ENCODE results near the gene OBSCN. TPM values are rescaled to one million over a fixed set of nuclear protein-coding genes. Genes with fewer than 3 reads are reported as not detected.

The OBSCN gene
- total and polyA plus RNA-seq, 2 donors (not counting 3 experiments of a cell fraction or from before 2014, with no cell fraction given) = 1.5 to 2.9 TPM

DNA sequence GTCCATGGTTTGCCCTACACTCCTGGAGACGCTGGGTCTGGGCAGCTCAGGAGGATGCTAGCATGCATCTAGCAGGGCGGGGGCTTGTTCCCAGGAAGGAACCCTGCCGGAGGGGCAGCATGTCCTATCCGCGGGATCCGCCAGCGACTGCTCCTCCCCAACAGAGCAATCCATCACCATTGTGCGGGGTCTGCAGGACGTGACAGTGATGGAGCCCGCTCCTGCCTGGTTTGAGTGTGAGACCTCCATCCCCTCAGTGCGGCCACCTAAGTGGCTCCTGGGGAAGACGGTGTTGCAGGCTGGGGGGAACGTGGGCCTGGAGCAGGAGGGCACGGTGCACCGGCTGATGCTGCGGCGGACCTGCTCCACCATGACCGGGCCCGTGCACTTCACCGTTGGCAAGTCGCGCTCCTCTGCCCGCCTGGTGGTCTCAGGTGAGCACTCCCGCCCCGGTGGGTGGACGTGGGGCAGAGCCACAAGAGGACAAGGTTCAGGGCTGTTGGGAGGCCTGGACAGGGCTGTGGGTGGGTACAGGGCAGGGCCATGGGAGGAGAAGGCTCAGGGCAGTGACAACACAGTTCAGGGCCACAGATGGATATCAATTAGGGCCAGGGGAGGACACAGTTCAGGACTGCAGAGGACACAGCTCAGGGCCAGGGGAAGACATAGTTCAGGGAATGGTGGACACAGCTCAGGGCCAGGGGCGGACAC, 71.3 kb downstream of the OBSCN start:
- Histone ChIP-seq H3K9me3 (replicated peaks; ENCODE audit: control insufficient read depth, insufficient read depth, low read length) (no peaks in the 10 kb centered on the region), H2AFZ (ENCODE audit: low read depth, low read length) (no peak overlapping the region), H3K9ac (replicated peaks; ENCODE audit: extremely low read depth, insufficient read depth, low read length) (no peak overlapping the region), H3K27me3 (ENCODE audit: control insufficient read depth in 2 of 2, insufficient read depth in 2 of 2, low read length in 2 of 2) (no peaks in the 10 kb centered on the region), H3K4me1 (ENCODE audit: control insufficient read depth, extremely low read depth, insufficient read depth, low read length) (peaks cover 2% of the 10 kb centered on the region), H4K20me1 (replicated peaks; ENCODE audit: control insufficient read depth, extremely low read depth, insufficient read depth, low read length) (no peaks in the 10 kb centered on the region), H3K27ac (ENCODE audit: insufficient read depth, low read depth, low read length) (no peak overlapping the region), H3K36me3 (ENCODE audit: control insufficient read depth in 2 of 2, extremely low read depth in 1 of 2, insufficient read depth in 2 of 2, low read length in 2 of 2) (no peaks in the 10 kb centered on the region), H3K4me3 (replicated peaks in 1 of 3; ENCODE audit: insufficient read depth in 1 of 3, low read depth in 1 of 3, low read length in 3 of 3) (no peak overlapping the region), H3K79me2 (ENCODE audit: control insufficient read depth, insufficient read depth, low read length) (no peaks in the 10 kb centered on the region), H3K4me2 (ENCODE audit: insufficient read depth, low read length) (no peak overlapping the region), H3K9me1 (replicated peaks; ENCODE audit: control insufficient read depth, extremely low read depth, insufficient read depth, low read length) (no peaks in the 10 kb centered on the region)
- DNase-seq (ENCODE audit: low read depth, low spot score) = no peak
- ChIA-PET POLR2A (no interaction called here), CTCF (interaction anchor here (1.2 kb wide), 1 partner anchor 221 kb away, joined by 3 read pairs; no protein-coding TSS in a partner anchor)
- TF ChIP-seq GATA2 (IDR thresholded peaks at IDR 0.05; ENCODE audit: insufficient read depth, insufficient read length, low read depth, low read length) = no peak
- no peak for TF ChIP-seq POLR2A (IDR thresholded peaks at IDR 0.05; ENCODE audit: low read depth, low read length)
- no peak for TF ChIP-seq FOS (IDR thresholded peaks at IDR 0.05; ENCODE audit: borderline replicate concordance, insufficient read depth, low read length)
- no peak for TF ChIP-seq MYC (IDR thresholded peaks at IDR 0.05; ENCODE audit: low read depth, low read length)
- TF ChIP-seq, protein P1, sequence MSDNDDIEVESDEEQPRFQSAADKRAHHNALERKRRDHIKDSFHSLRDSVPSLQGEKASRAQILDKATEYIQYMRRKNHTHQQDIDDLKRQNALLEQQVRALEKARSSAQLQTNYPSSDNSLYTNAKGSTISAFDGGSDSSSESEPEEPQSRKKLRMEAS (IDR thresholded peaks at IDR 0.05; ENCODE audit: insufficient read depth, insufficient read length) = no peak
- TF ChIP-seq EZH2 (IDR thresholded peaks at IDR 0.05; ENCODE audit: borderline replicate concordance, low read depth, low read length, severe bottlenecking) = no peak
- TF ChIP-seq, protein P2, sequence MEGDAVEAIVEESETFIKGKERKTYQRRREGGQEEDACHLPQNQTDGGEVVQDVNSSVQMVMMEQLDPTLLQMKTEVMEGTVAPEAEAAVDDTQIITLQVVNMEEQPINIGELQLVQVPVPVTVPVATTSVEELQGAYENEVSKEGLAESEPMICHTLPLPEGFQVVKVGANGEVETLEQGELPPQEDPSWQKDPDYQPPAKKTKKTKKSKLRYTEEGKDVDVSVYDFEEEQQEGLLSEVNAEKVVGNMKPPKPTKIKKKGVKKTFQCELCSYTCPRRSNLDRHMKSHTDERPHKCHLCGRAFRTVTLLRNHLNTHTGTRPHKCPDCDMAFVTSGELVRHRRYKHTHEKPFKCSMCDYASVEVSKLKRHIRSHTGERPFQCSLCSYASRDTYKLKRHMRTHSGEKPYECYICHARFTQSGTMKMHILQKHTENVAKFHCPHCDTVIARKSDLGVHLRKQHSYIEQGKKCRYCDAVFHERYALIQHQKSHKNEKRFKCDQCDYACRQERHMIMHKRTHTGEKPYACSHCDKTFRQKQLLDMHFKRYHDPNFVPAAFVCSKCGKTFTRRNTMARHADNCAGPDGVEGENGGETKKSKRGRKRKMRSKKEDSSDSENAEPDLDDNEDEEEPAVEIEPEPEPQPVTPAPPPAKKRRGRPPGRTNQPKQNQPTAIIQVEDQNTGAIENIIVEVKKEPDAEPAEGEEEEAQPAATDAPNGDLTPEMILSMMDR (IDR thresholded peaks at IDR 0.05; ENCODE audit: extremely low read depth in 1 of 2, insufficient read depth in 1 of 2, low read depth in 1 of 2, low read length in 2 of 2) = no peak
- TF ChIP-seq JUN (IDR thresholded peaks at IDR 0.05; ENCODE audit: borderline replicate concordance, insufficient read depth, insufficient read length, low read depth) = no peak
- TF ChIP-seq POLR2AphosphoS5 (IDR thresholded peaks at IDR 0.05; ENCODE audit: insufficient read depth, low read depth, low read length) = no peak
- no peak for FAIRE-seq
- intact Hi-C loops (cut with micrococcal nuclease) = loop anchor here (5.0 to 10.0 kb wide), 3 partner anchors 42 to 178 kb away; a partner anchor contains a TSS
- dilution Hi-C loops (cut with MboI; ENCODE audit: extremely low pct_ligation_motif_present, low sequenced_read_pairs) = no loop called here
- BruUV-seq (replicated peaks) = no TSS peak
